ENCODE measurements around the gene ACTN1.

ACTN1 gene

GRCh38 chr14:68884031-68885030 lies 94.8 kb downstream of the ACTN1 start:
- no peak for DNase-seq

- DNase-seq: no peak
Measured at GRCh38 chr14:68882235-68882634, 96.9 kb downstream of the ACTN1 start.

DNA sequence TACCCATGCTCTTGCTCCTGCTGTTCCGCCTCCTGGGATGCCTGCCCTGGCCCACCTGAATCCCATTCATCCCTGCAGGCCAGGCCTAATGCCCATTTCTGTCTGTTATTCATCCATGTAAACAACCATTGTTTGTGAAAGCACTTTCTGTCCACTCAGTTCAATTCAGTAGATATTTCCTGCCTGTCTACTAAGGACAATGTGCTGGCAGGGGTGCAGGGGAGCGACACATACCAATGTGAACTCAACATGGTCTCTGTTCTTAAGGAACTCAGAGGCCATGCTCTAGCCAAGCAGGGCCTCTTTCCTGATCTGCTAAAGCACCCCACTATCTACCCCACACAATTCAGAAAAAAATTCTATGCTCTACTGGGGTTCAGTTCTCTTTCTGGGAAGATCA lies 97.7 kb downstream of the ACTN1 start:
- DNase-seq: no peak

DNA sequence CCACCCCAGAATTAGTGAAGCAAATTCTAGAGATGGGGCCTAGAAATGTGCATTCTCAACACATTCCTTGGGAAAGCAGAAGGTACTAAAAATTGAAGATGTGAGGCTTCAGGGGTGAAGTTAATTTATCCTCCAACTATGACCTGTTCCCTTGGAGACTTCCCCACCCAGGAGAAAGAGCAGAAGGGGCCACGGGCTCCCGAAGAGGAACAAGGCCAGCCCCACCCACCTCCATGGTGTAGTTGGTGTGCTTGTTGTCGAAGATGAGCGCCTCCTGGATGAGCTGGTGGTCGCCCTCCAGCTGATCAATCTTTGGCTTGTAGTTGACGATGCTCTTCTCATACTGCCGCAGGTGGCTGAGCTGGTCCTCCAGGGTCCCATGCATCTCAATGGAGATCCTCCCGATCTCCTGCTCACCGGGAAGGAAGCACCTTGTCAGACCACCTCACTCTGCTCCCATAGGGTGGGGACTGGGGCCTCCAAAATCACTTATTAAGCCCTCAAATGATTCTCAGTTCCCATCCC lies 98.5 kb downstream of the ACTN1 start:
- no peak for DNase-seq

DNA sequence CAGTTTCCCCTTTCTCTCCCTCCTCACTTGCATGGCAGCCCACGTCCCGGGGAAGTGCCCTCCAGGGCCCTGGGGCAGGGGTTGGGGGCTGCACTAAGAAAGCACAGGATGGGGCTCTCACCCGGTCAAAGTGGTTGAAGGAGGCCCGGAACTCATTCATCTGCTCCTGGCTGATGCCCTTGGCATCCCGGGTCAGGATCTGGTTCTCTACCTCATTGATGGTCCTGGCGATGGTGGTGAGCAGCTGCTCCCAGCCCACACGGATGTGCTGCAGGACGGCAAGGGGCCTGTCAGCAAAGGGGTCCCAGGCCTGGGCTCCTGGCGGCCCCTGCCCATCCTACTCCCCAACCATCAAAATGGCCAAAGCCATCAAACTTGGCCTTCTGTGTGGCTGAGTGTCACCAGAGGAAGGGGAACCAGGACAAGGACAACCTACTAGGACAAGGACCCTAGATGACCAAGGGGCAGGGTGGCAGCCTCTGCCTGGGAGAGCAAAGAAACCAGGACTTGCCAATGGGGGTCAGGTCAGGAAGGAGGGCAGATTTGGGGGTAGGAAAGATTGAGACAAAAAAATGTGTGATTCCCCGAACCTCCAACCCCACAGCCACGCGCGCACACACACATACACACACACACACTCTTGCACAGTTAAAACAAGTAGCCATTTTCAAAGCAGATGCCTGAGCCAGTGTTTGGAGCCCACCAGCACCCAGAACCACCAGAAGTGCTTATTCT lies 99.1 kb downstream of the ACTN1 start:
- no peak for DNase-seq

DNA sequence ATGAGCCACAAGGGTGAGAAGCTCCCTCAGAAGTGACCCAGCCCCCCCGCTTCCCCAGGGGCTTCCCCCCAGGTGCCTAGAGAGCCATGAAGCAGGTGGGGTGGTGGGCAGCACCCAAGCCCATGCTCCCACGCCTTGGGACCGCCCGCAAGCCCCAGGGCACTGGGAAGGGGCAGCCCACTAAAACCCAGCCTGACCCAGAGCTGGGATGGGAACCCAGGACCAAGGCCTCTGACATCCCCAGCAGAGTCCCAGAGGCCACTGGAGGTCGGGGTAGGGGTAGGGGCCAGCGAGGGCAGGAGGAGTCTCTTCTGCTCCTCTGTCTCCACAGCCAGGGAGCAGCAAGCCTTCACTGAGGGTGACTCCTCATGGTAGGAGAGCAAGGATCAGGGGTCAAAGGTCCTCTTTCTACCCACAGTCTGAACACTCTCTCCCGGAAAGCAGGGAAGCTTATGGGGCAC lies 99.8 kb downstream of the ACTN1 start:
- DNase-seq: no peak

DNA sequence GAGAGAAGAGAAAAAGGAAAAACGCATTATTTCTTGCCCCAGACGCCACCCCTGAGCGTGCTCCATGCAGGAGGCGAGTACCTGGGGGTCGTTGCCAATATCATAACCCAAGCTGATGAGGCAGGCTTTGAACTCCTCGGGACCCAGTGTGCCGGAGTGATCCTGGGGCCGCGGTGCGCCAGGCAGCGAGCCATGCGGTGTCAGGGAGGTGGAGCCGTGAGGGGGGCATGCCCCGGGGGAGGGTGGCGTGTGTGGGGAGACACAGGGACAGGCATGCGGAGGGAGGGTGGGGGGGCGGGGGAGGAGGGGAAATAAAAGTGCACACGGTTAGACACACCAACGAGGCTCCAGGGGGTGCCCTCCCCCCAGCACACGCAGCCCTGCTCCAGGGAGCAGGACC lies 100.2 kb downstream of the ACTN1 start:
- DNase-seq: no peak

DNA sequence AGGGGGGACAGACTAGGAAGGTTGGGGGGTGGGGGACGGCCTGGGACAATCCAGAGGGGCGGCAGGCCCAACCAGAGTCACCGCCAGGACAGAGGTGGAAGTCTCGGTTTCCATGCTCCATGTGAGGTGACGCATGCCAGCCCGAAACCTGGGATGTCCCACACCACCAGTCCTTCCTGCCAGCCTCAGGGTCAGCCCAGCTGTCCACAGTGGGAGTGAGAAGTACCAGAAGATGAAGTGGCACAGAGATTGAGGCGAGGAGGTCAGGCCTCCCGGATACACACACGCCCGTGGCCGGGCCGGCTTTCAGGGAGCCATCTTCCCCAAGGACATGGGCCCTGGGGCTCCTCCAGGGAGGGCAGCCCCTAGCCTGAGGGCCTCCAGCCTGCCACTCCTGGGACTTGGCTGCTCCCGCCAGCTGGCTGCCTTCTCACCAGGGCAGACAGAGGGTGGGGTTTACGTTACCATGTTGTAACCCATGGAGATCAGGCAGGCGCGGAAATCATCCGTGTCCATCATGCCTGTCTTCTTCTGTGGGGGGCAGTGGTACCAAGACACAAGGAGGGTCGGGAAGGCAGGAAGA lies 101.0 kb downstream of the ACTN1 start:
- no peak for DNase-seq

- DNase-seq: no peak
Measured at GRCh38 chr14:68876976-68877375, 102.1 kb downstream of the ACTN1 start.

DNA sequence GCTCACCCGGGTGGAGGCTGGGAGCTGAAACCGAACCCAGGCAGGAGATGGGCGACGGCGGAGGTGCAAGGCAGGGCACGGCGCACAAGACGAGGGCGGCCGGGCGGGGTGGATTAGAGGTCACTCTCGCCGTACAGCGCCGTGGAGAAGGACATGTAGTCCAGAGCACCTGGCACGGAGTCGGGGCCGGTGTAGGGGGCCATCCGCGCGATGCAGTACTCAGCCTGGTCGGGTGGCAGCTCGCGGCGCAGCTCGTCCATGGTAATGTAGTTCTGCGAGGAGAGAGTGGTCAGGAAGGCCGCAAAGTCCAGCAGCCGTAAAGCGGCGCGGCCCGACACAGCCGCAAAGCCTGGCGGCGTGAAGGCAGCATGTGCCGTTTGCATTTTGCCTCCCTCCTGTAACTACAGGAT lies 104.4 kb downstream of the ACTN1 start:
- peak; percentile 7 to 12 for DNase-seq

- no peak for DNase-seq
Measured at GRCh38 chr14:68873376-68873775, 105.7 kb downstream of the ACTN1 start.

DNA sequence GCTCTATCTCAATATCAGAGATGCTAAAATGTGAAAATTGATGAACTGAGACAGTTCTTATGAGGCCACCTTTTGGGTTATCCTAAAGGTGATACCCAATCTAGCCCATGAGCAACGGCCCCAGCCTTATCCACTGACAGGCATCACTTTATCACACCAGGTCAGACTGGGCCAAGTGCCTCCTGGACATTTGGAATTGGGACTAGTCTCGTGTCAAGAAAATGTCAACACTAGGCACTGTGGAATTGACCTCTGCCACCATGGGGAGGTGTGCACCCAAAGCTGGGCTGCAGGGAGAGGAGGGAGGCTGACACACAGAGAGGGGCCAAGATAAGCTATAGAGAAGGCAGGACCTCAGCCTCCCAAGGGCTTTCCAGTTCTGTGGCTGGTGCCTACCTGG lies 107.7 kb downstream of the ACTN1 start:
- no peak for DNase-seq

DNA sequence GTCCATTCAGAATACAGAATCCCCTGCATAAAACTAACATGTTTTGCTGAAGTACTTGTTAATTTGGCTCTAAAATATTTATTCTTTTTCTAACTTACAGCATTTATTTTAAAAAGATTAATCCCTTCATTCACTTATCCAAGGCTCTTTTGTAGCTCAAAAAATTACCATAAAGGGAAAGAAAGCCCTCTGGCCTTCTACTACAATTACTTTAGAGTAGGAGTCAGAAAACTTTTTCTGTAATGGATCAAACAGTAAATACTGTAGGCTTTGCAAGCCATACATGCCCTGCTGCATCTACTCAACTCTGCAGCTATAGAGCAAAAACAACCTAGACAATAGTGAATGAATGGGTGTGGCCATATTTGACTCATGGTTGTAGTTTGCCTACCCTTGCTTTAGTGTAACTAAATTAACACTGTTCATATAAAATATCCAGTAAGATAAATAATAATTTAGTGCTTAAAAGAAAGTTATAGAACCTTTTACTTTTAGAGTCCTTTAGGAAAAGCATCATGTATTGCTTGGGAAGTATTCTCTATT lies 112.0 kb downstream of the ACTN1 start:
- no peak for DNase-seq

GRCh38 chr14:68865542-68865941 lies 113.6 kb downstream of the ACTN1 start:
- no peak for DNase-seq

- no peak for DNase-seq
Measured at GRCh38 chr14:68864361-68864750, 114.7 kb downstream of the ACTN1 start.

DNA sequence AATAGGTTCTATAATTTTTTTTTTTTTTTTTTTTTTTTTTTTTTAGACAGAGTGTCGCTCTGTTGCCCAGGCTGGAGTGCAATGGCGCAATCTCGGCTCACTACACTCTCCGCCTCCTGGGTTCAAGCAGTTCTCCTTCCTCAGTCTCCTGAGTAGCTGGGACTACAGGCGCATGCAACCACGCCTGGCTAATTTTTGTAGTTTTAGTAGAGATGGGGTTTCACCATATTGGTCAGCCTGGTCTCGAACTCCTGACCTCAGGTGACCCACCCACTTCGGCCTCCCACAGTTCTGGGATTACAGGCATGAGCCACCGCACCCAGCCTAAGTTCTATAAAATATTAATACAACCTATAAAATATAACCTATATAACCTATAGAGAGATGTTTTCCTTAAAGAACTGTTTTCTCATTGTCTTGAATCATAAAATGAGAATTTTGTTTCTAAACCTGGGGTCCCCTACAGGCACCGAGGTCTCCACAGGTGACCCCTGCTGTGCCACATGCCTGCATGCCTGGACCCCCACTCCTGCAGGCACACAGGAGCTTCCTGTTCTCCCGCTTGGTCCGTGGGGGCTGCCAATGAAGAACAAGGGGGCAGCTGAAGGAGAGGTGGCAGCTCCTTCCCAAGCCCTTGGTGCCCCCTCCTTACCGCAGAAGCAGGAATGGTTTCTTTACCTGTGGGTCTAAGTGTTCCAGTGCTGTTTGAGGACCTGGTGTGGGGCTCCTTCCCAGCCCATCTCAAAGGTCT lies 115.3 kb downstream of the ACTN1 start:
- DNase-seq: no peak

GRCh38 chr14:68862954-68863594 lies 116.0 kb downstream of the ACTN1 start:
- DNase-seq: peak; percentile 55 to 64

GRCh38 chr14:68860771-68861170 lies 118.3 kb downstream of the ACTN1 start:
- no peak for DNase-seq

DNA sequence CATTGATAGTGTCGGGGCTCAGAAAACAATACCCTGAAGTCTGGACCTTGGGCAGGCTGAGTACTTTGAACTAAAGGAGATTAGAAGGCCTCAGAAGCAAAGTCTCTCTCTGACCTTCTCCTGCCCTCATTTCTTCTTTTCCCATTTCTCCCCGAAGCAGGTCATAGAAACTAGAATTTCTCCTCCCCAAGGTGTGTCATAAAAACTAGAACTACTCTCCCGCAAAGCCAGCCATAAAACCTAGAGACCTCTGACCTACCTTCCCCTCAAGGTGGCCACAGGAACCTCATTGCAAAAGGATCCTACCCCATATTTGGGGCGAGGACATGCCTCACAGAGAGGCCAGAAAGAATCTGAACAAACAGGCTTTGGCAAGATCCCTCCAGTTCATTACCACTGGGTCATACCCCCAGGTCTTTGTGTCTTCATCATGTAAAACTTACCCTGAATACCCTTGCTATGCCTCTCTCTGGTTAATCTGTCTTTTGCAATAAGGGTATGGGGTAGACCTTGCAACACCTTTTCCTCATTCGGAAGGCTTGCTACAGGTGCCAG lies 121.5 kb downstream of the ACTN1 start:
- DNase-seq: no peak

- no peak for DNase-seq
Measured at GRCh38 chr14:68856572-68856971, 122.5 kb downstream of the ACTN1 start.

GRCh38 chr14:68854421-68854820 lies 124.7 kb downstream of the ACTN1 start:
- DNase-seq: no peak

All from CD4-positive, alpha-beta T cell treated with Interferon alpha-2 for 1 hour (primary cell).